HepG2 (cell line): ENCODE data around the gene ZNF134. TPM values are rescaled to one million over a fixed set of nuclear protein-coding genes. Genes with fewer than 3 reads are reported as not detected.

Source experiments
- MXD3 ChIP-seq: IDR thresholded peaks from 2 replicates; pipeline ENCODE4 v1.6.1; 2016; ENCODE audit warnings: mild to moderate bottlenecking, missing biosample characterization, missing genetic modification reagents
- MYPOP ChIP-seq: sonication (generic); formaldehyde crosslinking; IDR thresholded peaks from 2 replicates; pipeline ENCODE4 v1.8.1; 2023; ENCODE audit warnings: mild to moderate bottlenecking, moderate library complexity, missing genetic modification reagents
- ZBTB40 ChIP-seq, 2 experiments: fragments of 450-650 bp in 1 of 2; sonication (generic) in 1 of 2; formaldehyde crosslinking in 1 of 2; IDR thresholded peaks; 2 replicates each; pipeline versions ENCODE4 v1.6.1 to v1.8.0; 2016 to 2022; ENCODE audit warnings: antibody characterized with exemption in 1 of 2, mild to moderate bottlenecking in 1 of 2, missing genetic modification reagents in 1 of 2
- ZNF142 ChIP-seq: sonication (generic); formaldehyde crosslinking; IDR thresholded peaks from 2 replicates; pipeline ENCODE4 v1.4.0; 2020; ENCODE audit warnings: missing genetic modification reagents
- polyA plus RNA-seq, 8 experiments: library from polyadenylated mRNA; depleted of rRNA in 3 of 8; stranded (reverse) in 7 of 8; unstranded in 1 of 8; fragments of >200 nt; fragmentation: Illumina TruSeq in 4 of 8; extraction: Trizol in 4 of 8; gene quantifications; 2 replicates each; pipeline versions ENCODE4 v1.2.1 to v1.2.3, GENCODE V29; 2011 to 2016; ENCODE audit warnings: low read depth in 4 of 8, missing spikeins in 1 of 8, mixed read lengths in 1 of 8; ENCODE audit not compliant: insufficient read depth in 1 of 8
- total RNA-seq, 5 experiments: library from RNA; depleted of rRNA; stranded (reverse); fragments of >200 nt; fragmentation: Illumina TruSeq; extraction: Trizol; gene quantifications; 2 replicates each; pipeline ENCODE4 v1.2.3, GENCODE V29; 2016; ENCODE audit warnings: low read depth in 1 of 5

The ZNF134 gene
- total and polyA plus RNA-seq, 2 of the 13 experiments (the other 11 are each of a cell fraction or from before 2014, with no cell fraction given) = 6.8 to 17.1 TPM

GRCh38 chr19:57632987-57633831 lies 19.2 kb downstream of the ZNF134 start, which contains the start of gene ZNF211 (continued):
- TF ChIP-seq ZNF142 (CRISPR knock-in tag) = 0 out of 2 replicates have a peak, but pooled peaks have one; percentile 40
- TF ChIP-seq MXD3 (CRISPR knock-in tag) = 0 out of 2 replicates have a peak, but pooled peaks have one; percentile 48
- TF ChIP-seq ZBTB40 (IDR thresholded peaks at IDR 0.05) = no peak
- no peak for TF ChIP-seq ZBTB40 (CRISPR knock-in tag; IDR thresholded peaks at IDR 0.05)
- TF ChIP-seq MYPOP = peak; percentile 50; the same call in 1 of the 2 replicates
